ENCODE results near the gene NTHL1. TPM values are rescaled to one million over a fixed set of nuclear protein-coding genes. Genes with fewer than 3 reads are reported as not detected.

NTHL1 gene
- total RNA-seq, 1 donor from 2014 or later: 33.2 TPM

GRCh38 chr16:2066139-2066538 lies 18.5 kb upstream of the NTHL1 start:
- intact Hi-C loops (cut with micrococcal nuclease): no loop called here

- intact Hi-C loops (cut with micrococcal nuclease): no loop called here
Observed at GRCh38 chr16:2064368-2064945, 16.8 kb upstream of the NTHL1 start.

GRCh38 chr16:2063861-2064260 lies 16.2 kb upstream of the NTHL1 start:
- intact Hi-C loops (cut with micrococcal nuclease): no loop called here

DNA sequence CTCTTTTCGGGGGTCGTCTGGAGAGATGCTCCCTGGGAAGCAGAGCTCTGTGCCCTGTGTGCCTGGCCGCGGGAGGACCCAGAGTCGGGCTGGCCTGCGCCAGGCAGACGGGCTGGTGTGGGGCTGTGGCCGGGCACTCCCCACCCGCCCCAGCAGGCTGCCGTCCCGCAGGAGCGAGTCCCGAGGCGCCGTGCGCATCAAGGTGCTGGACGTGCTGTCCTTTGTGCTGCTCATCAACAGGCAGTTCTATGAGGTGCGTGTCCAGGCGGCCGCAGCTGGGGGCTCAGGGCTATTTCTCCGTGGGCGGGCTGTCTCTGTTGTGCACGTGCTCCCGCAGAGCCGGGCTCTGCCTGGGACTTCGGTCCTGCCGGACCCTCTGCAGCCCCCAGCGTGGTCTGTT lies 15.2 kb upstream of the NTHL1 start:
- intact Hi-C loops (cut with micrococcal nuclease): no loop called here

- intact Hi-C loops (cut with micrococcal nuclease): no loop called here
Observed at GRCh38 chr16:2061526-2061925, 13.9 kb upstream of the NTHL1 start.

DNA sequence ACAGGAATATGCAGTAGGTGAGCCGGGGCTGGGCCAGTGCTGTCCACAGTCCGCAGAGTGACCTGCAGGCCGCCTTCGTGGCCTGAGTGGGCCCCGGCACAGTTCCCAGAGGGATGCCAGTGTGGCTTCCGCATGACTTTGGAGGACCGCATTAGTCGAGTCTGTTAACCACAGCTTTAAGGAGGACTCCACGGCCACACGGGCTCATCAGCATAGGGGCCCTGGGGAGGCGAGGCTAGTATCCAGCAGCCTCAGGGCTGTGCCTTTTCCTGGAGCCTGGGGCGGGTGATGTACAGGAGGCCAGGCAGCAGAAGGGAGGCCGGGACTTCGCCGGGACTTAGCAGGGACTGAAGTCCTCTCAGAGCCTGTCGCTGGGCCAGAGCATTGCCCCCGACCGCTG lies 13.4 kb upstream of the NTHL1 start:
- intact Hi-C loops (cut with micrococcal nuclease): no loop called here

DNA sequence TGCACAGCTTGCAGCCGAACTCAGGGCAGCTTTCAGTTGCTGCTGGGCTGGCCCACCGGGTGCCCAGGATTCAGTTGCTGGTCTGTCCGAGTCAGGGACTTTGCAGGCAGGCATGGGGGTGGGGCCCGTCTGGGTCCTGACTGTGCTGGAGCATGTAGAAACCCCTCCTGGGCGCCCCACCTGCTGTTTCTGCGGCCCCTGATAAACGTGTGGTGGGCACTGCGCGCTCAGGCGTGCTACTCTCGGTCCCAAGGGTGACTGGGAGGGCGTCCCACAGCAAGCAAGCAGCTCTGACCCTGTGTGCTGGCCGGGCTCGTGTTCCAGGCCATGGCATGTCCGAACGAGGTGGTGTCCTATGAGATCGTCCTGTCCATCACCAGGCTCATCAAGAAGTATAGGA lies 12.7 kb upstream of the NTHL1 start:
- intact Hi-C loops (cut with micrococcal nuclease): no loop called here

DNA sequence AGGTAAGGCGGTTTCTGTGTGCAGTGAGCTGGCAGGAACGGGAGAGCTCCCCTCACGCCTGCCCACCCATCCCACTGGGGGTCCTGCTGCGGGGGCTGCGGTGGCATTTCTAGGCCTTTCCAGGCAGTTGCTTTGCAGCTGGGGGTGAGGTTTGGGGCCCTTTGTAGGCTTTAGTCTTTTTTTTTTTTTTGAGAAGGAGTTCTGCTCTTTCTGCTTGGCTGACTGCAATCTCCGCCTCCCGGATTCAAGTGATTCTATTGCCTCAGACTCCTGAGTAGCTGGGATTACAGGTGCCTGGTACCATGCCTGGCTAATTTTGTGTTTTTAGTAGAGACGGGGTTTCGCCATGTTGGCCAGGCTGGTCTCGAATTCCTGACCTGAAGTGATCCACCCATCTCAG lies 11.2 kb upstream of the NTHL1 start:
- intact Hi-C loops (cut with micrococcal nuclease): no loop called here

DNA sequence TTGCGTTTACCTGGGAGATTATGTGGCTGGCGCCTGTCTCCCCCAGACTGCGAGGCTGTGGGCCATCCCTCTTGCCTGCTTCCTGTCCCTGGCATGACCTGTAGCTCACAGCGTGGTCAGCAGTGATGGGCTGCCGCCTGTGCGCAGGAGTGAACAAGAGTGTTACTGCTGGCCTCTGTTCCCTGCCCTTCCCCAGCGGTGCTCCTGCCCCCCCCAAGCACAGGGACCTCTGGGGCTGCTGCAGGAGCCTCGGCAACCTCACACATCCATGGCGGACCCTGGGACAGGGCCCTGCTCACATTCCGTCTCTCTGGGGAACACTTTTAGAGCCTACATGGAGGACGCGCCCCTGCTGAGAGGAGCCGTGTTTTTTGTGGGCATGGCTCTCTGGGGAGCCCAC lies 10.8 kb upstream of the NTHL1 start:
- intact Hi-C loops (cut with micrococcal nuclease): no loop called here

DNA sequence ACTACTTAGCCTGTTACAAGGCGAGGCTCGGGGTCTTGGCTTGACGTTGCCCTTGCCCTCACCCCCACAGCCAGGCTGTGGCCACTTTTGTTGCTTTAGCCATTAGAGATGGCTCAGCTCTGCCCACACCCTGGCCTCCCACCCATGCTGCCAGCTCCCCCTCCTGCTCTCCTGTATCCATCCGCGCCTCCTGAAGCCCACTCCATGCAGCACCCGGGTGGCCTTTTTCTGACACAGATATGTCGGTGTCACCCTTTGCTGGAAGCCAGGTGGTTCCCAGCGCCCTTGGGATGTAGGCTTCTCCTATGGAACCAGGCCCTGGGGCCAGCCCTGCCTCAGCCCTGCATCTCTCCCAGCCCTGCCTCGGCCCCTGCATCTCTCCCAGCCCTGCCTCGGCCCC lies 9.8 kb upstream of the NTHL1 start:
- intact Hi-C loops (cut with micrococcal nuclease): no loop called here

DNA sequence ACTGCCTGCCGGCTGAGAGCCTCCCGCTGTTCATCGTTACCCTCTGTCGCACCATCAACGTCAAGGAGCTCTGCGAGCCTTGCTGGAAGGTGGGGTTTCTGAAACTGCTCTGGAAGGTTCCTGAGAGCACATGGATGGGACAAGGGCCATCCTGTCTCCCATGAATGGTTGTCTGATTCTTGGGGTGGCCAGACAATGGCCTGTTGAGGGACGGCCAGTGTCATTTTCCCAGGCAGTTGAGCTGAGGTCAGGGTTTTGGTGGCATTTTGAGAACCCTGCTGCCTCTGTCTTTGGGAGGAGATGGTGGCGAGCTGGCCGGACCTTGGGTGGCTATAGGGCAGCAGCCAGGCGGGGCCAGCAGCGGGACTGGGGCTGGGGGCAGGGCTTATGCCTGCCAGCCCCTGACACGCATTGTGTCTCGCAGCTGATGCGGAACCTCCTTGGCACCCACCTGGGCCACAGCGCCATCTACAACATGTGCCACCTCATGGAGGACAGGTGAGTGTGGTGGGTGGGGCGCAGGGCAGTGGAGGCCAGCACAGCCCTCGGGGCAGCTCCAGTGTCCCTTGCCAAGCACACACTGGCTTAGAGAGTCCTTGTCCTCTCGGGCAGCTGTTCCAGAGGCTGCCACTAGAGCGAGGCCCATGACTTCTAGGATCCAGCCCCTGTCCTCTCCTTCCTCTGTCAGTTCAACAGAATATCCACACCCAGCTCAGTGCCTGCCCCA lies 9.2 kb upstream of the NTHL1 start:
- intact Hi-C loops (cut with micrococcal nuclease): no loop called here

- intact Hi-C loops (cut with micrococcal nuclease): no loop called here
Observed at GRCh38 chr16:2056077-2056476, 8.4 kb upstream of the NTHL1 start.

DNA sequence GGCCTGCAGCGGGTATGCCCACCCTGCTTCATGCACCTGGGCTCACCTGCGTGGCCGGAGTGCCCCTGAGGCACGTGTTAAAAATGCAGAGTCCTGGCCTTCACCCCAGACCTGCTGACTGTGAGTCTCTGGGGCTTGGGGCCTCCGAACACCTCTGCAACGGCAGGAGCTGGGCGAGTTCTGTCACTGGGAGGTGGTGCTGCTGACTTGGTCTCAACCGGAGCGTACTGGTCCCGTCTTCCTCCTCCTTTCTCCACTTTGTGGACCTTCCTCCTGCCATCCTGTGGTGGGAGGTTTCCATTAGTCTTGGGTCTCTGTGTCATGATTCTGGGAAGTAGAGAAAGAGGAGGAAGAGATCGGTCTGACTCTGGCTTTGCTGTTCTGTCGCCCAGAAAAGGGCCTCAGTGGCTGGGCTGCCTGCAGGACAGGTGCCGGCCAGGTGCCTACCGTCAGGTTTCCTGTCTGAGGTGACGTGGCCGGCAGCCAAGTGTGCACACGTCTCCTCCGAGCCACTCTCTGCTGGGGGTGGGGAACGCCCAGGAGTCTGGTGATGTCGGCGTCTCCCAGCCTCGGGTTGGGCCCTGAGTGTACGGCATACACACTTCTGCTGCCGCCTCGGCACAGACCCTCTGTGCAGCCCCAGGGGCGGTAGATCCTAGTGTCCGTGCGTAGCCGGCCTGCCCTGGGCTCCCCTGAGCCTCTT lies 7.1 kb upstream of the NTHL1 start:
- intact Hi-C loops (cut with micrococcal nuclease): no loop called here

DNA sequence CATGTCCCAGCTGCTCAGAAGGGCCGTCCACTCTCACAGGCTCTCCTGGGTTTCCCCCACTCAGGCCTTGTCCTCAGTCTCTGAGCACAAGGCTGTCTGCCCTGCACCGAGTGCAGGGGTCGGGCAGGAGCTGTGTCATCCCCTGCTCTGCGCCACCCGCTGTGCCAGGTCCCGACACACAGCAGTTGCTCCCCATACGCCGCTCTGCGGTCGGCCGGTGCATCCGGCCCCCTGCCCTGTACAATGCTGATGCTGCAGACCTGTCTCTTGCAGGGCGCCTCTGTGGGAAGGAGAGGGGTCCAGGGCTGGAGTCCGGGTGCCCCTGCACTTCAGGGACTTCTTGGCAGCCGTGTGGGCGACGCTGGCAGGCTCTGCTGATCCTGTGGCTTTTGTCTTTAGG lies 6.3 kb upstream of the NTHL1 start:
- intact Hi-C loops (cut with micrococcal nuclease): no loop called here

DNA sequence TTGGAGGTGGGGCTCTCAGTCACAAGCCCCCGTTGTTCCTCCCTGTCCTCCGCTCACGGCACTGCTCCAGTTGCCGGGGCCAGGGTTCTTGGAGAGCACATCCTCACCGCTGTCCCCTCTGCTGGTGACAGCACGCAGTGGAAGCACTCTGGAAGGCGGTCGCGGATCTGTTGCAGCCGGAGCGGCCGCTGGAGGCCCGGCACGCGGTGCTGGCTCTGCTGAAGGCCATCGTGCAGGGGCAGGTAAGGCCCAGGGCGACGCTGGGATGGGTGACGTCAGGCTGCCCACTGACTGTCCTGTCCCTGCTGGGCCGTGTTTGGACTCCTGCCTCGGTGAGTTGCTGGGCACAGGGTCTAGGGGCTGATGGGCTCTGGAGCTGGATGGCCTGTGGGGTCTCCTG lies 5.6 kb upstream of the NTHL1 start:
- intact Hi-C loops (cut with micrococcal nuclease): no loop called here

DNA sequence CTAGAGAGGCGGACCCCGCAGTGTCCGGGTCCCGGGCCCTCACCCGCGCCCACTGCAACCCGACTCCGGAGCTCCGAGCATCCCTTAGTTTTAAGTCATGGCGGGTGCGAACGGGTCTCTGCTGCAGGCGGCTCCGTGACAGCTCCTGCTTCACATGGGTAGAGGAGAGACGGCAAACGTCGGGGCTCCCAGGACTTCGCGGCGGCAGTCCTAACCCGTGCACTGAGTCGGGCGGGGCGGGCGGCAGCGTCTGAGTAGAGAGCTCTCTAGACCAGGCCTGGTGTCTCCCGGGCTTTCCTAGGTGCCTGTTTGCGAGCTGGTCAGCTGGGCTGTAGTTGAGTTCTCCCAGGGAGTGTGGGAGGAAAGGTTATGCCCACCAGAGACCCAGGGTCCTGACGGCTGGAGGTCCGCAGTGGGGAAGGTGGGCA lies 496 bp upstream of the NTHL1 start:
- intact Hi-C loops (cut with micrococcal nuclease): no loop called here

DNA sequence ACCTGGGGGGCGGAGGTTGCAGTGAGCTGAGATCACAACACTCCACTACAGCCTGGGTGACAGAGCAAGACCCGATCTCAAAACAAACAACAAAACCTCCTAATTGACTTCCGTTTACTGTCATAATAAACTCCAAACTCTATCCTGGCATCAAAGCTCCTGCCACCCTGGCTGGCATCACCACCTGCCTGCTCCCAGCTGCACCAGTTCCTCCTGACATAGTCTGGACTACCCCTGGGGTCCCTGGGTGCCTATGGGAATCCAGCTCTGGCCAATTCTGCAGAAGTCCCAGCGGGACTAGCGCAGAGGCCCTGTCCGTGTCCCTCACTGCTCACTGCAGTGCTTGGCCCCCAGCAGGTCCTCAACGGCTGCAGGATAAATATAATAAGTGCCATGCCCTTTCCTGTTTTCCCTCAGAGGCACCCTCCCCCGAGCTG lies 723 bp downstream of the NTHL1 start:
- intact Hi-C loops (cut with micrococcal nuclease): loop anchor here (1.0 kb wide), 2 partner anchors 24 to 108 kb away; partner anchors contain the start of gene TRAF7

GRCh38 chr16:2045965-2046892 lies 1.4 kb downstream of the NTHL1 start:
- intact Hi-C loops (cut with micrococcal nuclease): no loop called here

- intact Hi-C loops (cut with micrococcal nuclease): no loop called here
Observed at GRCh38 chr16:2044541-2044940, 3.1 kb downstream of the NTHL1 start.

DNA sequence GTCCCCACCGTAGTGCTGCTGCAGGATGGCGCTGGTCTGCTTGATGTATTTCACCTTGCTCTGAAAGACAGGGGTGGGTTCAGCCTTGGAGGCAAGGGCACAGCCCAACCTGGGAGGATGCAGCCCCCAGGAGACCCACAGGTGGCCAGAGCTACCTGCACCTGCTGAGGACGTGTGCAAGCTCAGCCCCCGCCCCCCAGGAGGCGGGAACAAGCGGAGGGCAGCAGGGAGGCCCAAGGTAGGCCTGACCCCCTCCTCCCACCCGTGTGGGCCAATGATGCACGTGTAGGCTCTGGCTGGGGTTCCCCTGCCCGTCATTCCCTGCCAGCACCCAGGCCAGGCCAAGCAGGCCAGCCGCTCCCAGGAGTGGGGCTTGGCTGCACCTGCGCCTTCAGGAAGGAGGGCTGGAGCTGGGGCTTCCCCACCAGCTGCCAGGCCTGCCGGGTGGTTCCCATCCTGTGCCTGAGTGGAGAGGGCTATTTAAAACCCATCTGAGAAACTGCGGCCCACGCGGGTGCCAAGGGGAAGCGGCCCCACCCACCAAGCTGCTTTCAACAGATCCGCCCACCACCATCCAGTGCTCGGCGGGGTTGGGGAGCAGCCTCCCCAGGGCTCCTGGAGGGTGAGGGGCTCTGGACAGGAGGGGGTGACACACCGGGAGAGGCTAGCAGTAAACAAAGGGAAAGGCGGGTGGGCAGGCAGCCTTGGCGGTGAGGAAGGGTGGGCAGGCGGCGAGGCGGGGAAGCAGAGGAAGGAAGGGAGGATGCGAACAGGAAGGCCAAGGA lies 3.8 kb downstream of the NTHL1 start:
- intact Hi-C loops (cut with micrococcal nuclease): no loop called here
